SK-N-SH treated with all-trans-retinoic acid at 6 μM for 48 hours (cell line): ENCODE results near the gene TSPAN18.

Source experiments
- ATAC-seq: fragments of 200-7000 bp; cut with Tn5 transposase; 3 replicates; pipeline ENCODE4 v1.9.1; 2020; ENCODE audit warnings: mild to moderate bottlenecking, moderate library complexity
- ARNTL ChIP-seq: fragments of 450-650 bp; formaldehyde crosslinking; IDR thresholded peaks from 2 replicates; pipeline ENCODE4 v1.5.0; 2020; ENCODE audit warnings: low read depth, mild to moderate bottlenecking, moderate library complexity, borderline replicate concordance
- BACH2 ChIP-seq: fragments of 250-450 bp; sonication (Bioruptor Pico); IDR thresholded peaks from 2 replicates; pipeline ENCODE4 v1.9.0; 2021; ENCODE audit warnings: mild to moderate bottlenecking, borderline replicate concordance
- ISL1 ChIP-seq: fragments of 250-450 bp; sonication (Bioruptor Pico); IDR thresholded peaks from 2 replicates; pipeline ENCODE4 v2.1.2; 2022; ENCODE audit warnings: mild to moderate bottlenecking, moderate library complexity
- SNAI2 ChIP-seq: fragments of 250-450 bp; sonication (Bioruptor Pico); IDR thresholded peaks from 2 replicates; pipeline ENCODE4 v1.5.0; 2020; ENCODE audit warnings: mild to moderate bottlenecking, moderate library complexity
- TCF4 ChIP-seq: fragments of 250-450 bp; sonication (Bioruptor Pico); IDR thresholded peaks from 2 replicates; pipeline ENCODE4 v1.8.0; 2021; ENCODE audit warnings: mild to moderate bottlenecking, moderate library complexity, borderline replicate concordance
- TOX ChIP-seq: fragments of 250-450 bp; sonication (Bioruptor Pico); IDR thresholded peaks from 2 replicates; pipeline ENCODE4 v1.8.0; 2021; ENCODE audit warnings: mild to moderate bottlenecking, moderate library complexity, borderline replicate concordance
- ZC3H10 ChIP-seq: fragments of 250-450 bp; sonication (Bioruptor Pico); IDR thresholded peaks from 2 replicates; pipeline ENCODE4 v1.5.1; 2021; ENCODE audit warnings: mild to moderate bottlenecking, moderate library complexity
- ZFP3 ChIP-seq: fragments of 250-450 bp; sonication (Bioruptor Pico); IDR thresholded peaks from 2 replicates; pipeline ENCODE4 v1.5.0; 2020; ENCODE audit warnings: mild to moderate bottlenecking, moderate library complexity
- ZFP30 ChIP-seq: fragments of 450-650 bp; formaldehyde crosslinking; IDR thresholded peaks from 2 replicates; pipeline ENCODE4 v1.5.0; 2022; ENCODE audit warnings: mild to moderate bottlenecking, moderate library complexity
- ZNF565 ChIP-seq: fragments of 450-650 bp; formaldehyde crosslinking; conservative IDR thresholded peaks from 2 replicates; pipeline ENCODE4 v1.5.0; 2020; ENCODE audit warnings: low read depth, mild to moderate bottlenecking, moderate library complexity
- ZNF70 ChIP-seq: fragments of 450-650 bp; formaldehyde crosslinking; IDR thresholded peaks from 2 replicates; pipeline ENCODE4 v1.5.0; 2020; ENCODE audit warnings: mild to moderate bottlenecking, moderate library complexity
- ZNF8 ChIP-seq: fragments of 450-650 bp; formaldehyde crosslinking; IDR thresholded peaks from 2 replicates; pipeline ENCODE4 v1.5.0; 2020; ENCODE audit warnings: mild to moderate bottlenecking, moderate library complexity
- TF ChIP-seq, protein P1 (sequence below): fragments of 250-450 bp; sonication (Bioruptor Pico); IDR thresholded peaks from 2 replicates; pipeline ENCODE4 v1.5.1; 2021; ENCODE audit warnings: mild to moderate bottlenecking, moderate library complexity
- TF ChIP-seq, protein P2 (sequence below): fragments of 250-450 bp; sonication (Bioruptor Pico); IDR thresholded peaks from 2 replicates; pipeline ENCODE4 v1.8.0; 2020; ENCODE audit warnings: mild to moderate bottlenecking, moderate library complexity, borderline replicate concordance
- TF ChIP-seq, protein P3 (sequence below): fragments of 250-450 bp; sonication (Bioruptor Pico); IDR thresholded peaks from 2 replicates; pipeline ENCODE4 v1.8.0; 2021; ENCODE audit warnings: low read depth, mild to moderate bottlenecking, moderate library complexity, borderline replicate concordance
- TF ChIP-seq, protein P4 (sequence below): fragments of 250-450 bp; sonication (Bioruptor Pico); IDR thresholded peaks from 2 replicates; pipeline ENCODE4 v1.5.0; 2020; ENCODE audit warnings: mild to moderate bottlenecking, moderate library complexity

The TSPAN18 gene

DNA sequence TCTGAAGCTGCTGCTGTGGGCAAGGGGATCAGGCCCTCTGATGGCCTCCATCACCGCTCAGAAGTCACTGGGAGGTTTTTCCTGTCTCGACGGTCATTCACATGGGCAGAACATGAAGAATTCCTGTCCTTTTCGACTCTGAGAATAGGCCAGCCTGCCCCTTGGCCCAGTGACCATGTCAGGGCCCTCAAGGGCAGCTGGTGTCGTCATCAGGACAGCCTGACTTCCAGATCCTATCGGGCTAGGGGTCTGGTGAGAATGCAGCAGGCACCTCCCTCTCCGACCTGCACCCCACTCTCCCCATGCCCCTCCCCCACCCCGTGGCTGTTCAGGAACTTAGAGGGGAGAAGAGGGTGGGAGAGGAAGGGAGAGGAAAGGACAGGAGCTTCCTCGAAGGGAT lies 220.4 kb downstream of the TSPAN18 start:
- ATAC-seq: no peak
- TF ChIP-seq, protein P1, sequence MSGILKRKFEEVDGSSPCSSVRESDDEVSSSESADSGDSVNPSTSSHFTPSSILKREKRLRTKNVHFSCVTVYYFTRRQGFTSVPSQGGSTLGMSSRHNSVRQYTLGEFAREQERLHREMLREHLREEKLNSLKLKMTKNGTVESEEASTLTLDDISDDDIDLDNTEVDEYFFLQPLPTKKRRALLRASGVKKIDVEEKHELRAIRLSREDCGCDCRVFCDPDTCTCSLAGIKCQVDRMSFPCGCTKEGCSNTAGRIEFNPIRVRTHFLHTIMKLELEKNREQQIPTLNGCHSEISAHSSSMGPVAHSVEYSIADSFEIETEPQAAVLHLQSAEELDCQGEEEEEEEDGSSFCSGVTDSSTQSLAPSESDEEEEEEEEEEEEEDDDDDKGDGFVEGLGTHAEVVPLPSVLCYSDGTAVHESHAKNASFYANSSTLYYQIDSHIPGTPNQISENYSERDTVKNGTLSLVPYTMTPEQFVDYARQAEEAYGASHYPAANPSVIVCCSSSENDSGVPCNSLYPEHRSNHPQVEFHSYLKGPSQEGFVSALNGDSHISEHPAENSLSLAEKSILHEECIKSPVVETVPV (CRISPR knock-in tag): no peak
- TF ChIP-seq ISL1: no peak
- no peak for TF ChIP-seq ZFP3
- no peak for TF ChIP-seq SNAI2 (CRISPR knock-in tag)
- no peak for TF ChIP-seq ZFP30 (CRISPR knock-in tag)
- TF ChIP-seq ZC3H10 (CRISPR knock-in tag): no peak
- no peak for TF ChIP-seq TCF4 (CRISPR knock-in tag)
- TF ChIP-seq BACH2 (CRISPR knock-in tag): no peak
- TF ChIP-seq, protein P2, sequence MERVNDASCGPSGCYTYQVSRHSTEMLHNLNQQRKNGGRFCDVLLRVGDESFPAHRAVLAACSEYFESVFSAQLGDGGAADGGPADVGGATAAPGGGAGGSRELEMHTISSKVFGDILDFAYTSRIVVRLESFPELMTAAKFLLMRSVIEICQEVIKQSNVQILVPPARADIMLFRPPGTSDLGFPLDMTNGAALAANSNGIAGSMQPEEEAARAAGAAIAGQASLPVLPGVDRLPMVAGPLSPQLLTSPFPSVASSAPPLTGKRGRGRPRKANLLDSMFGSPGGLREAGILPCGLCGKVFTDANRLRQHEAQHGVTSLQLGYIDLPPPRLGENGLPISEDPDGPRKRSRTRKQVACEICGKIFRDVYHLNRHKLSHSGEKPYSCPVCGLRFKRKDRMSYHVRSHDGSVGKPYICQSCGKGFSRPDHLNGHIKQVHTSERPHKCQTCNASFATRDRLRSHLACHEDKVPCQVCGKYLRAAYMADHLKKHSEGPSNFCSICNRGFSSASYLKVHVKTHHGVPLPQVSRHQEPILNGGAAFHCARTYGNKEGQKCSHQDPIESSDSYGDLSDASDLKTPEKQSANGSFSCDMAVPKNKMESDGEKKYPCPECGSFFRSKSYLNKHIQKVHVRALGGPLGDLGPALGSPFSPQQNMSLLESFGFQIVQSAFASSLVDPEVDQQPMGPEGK (CRISPR knock-in tag): no peak
- TF ChIP-seq ZNF565 (CRISPR knock-in tag): no peak
- TF ChIP-seq, protein P3, sequence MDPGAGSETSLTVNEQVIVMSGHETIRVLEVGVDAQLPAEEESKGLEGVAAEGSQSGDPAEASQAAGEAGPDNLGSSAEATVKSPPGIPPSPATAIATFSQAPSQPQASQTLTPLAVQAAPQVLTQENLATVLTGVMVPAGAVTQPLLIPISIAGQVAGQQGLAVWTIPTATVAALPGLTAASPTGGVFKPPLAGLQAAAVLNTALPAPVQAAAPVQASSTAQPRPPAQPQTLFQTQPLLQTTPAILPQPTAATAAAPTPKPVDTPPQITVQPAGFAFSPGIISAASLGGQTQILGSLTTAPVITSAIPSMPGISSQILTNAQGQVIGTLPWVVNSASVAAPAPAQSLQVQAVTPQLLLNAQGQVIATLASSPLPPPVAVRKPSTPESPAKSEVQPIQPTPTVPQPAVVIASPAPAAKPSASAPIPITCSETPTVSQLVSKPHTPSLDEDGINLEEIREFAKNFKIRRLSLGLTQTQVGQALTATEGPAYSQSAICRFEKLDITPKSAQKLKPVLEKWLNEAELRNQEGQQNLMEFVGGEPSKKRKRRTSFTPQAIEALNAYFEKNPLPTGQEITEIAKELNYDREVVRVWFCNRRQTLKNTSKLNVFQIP (CRISPR knock-in tag): no peak
- TF ChIP-seq, all 23 proteins: peak for 0

DNA sequence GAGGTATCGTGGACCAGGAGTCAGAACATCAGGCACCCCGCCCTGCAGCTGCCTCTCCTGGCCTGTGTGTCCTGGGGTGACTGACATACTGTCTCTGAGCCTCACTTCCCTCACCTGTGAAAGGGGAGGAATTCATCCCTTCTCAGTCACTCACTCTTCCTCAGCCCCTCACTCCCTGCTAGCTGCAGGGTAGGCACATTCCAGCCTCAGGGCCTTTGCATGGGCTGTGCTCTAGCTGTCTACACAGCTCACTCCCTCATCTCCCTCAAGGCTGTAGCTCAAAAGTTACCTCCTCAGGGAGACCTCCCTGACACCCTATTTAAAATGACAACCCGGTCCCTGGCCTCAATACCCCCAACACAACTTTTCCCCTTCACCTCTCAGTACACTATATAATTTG lies 221.4 kb downstream of the TSPAN18 start:
- TF ChIP-seq SNAI2 (CRISPR knock-in tag) (no peak), TCF4 (CRISPR knock-in tag) (no peak), ISL1 (no peak), ZNF70 (CRISPR knock-in tag) (no peak), ARNTL (CRISPR knock-in tag) (no peak), BACH2 (CRISPR knock-in tag) (no peak), ZNF8 (CRISPR knock-in tag) (no peak), TOX (CRISPR knock-in tag) (no peak), ZFP30 (CRISPR knock-in tag) (no peak), ZNF565 (CRISPR knock-in tag) (no peak), ZC3H10 (CRISPR knock-in tag) (no peak)
- TF ChIP-seq, protein P1 (CRISPR knock-in tag): no peak
- TF ChIP-seq, protein P2 (CRISPR knock-in tag): no peak
- TF ChIP-seq, protein P4, sequence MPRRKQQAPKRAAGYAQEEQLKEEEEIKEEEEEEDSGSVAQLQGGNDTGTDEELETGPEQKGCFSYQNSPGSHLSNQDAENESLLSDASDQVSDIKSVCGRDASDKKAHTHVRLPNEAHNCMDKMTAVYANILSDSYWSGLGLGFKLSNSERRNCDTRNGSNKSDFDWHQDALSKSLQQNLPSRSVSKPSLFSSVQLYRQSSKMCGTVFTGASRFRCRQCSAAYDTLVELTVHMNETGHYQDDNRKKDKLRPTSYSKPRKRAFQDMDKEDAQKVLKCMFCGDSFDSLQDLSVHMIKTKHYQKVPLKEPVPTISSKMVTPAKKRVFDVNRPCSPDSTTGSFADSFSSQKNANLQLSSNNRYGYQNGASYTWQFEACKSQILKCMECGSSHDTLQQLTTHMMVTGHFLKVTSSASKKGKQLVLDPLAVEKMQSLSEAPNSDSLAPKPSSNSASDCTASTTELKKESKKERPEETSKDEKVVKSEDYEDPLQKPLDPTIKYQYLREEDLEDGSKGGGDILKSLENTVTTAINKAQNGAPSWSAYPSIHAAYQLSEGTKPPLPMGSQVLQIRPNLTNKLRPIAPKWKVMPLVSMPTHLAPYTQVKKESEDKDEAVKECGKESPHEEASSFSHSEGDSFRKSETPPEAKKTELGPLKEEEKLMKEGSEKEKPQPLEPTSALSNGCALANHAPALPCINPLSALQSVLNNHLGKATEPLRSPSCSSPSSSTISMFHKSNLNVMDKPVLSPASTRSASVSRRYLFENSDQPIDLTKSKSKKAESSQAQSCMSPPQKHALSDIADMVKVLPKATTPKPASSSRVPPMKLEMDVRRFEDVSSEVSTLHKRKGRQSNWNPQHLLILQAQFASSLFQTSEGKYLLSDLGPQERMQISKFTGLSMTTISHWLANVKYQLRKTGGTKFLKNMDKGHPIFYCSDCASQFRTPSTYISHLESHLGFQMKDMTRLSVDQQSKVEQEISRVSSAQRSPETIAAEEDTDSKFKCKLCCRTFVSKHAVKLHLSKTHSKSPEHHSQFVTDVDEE (CRISPR knock-in tag): no peak
- no peak for ATAC-seq
